Measurements from ENCODE around the gene MISP3. TPM values are rescaled to one million over a fixed set of nuclear protein-coding genes. Genes with fewer than 3 reads are reported as not detected.
A peak's percentile ranks its signal among the peaks of the same experiment; 100 is the strongest.

Gene MISP3
- total RNA-seq, 1 experiment from 2014 or later: 5.2 TPM

DNA sequence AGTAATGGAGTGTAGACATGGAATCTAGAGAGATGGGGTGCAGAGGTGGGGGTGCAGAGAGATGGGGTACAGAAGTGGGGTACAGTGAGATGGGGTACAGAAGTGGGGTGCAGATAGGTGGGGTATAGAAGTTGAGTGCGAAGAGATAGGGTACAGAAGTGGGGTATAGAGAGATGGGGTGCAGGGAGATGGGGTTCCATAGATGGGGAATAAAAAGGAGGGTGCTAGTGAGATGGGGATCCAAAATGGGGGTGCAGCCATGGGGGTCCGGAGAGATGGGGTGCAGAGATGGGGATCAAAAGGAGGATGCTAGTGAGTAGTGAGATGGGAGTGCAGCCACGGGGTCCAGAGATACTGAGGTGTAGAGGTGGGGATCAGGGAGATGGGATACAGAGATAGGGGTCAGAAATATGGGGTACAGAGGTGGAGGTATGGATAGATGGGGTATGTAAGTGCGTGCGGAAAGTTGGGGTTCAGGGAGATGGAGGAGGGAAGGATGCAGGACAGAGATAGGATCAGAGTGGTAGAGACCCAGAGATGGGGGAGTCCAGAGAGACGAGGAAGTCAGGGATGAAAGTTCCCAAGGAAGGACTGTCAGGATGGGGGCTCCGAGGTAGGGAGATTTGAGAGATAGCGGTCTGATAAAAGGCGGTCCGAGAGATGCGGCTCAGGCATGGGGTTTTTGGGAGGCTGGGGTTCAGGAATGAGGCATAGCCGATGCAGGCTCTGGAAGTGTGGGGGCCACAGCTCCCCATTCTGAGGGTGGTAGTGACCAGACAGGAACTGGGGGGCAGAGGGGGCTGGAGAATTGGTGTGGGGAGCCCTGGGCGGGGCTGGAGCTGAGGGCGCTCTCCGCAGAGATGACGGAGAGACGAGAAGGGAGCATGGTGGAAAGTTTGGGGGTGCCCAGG is 14.1 kb upstream of the MISP3 start:
- Histone ChIP-seq H3K4me3 (ENCODE audit: low read depth, low read length) (no peak overlapping the region), H3K9me3 (no peaks in the 10 kb centered on the region), H3K27me3 (replicated peaks; ENCODE audit: control insufficient read depth, insufficient read depth, low read length) (no peaks in the 10 kb centered on the region), H3K36me3 (ENCODE audit: control insufficient read depth, insufficient read depth, low read length) (no peaks in the 10 kb centered on the region; the same call in 1 of the 2 replicates), H3K4me1 (peaks cover 35% of the 10 kb centered on the region)
- Mint-ChIP-seq H3K4me1 (ENCODE audit: low read depth, unreplicated experiment) (peaks cover 14% of the 10 kb centered on the region), H3K9me3 (ENCODE audit: unreplicated experiment) (no peaks in the 10 kb centered on the region), H3K4me3 (ENCODE audit: unreplicated experiment) (no peak overlapping the region), H3K27me3 (ENCODE audit: insufficient read depth, unreplicated experiment) (no peaks in the 10 kb centered on the region), H3K27ac (ENCODE audit: unreplicated experiment) (peak overlapping the region; percentile 18), H3K36me3 (ENCODE audit: insufficient read depth, unreplicated experiment) (peaks cover 12% of the 10 kb centered on the region)
- BruUV-seq (replicated peaks): no TSS peak
- CTCF ChIA-PET: interaction anchor here (0.5 kb wide), 1 partner anchor 20 kb away, joined by 4 read pairs; no protein-coding TSS in a partner anchor
- POLR2A ChIA-PET: no interaction called here
- TF ChIP-seq CTCF (IDR thresholded peaks at IDR 0.05; ENCODE audit: insufficient read depth in 1 of 2, low read depth in 1 of 2, low read length in 1 of 2, severe bottlenecking in 1 of 2, unreplicated experiment in 1 of 2): no peak
- intact Hi-C loops (cut with micrococcal nuclease; ENCODE audit: unreplicated experiment): no loop called here
- no peak for DNase-seq

GRCh38 chr19:14059093-14059480 is 13.5 kb upstream of the MISP3 start:
- no peak for DNase-seq
- POLR2A ChIA-PET: no interaction called here
- peak overlapping the region; percentile 82 for H3K27ac Mint-ChIP-seq (ENCODE audit: unreplicated experiment)
- peaks cover 14% of the 10 kb centered on the region for H3K4me1 Mint-ChIP-seq (ENCODE audit: low read depth, unreplicated experiment)
- no peaks in the 10 kb centered on the region for H3K9me3 Mint-ChIP-seq (ENCODE audit: unreplicated experiment)
- no peak overlapping the region for H3K4me3 Mint-ChIP-seq (ENCODE audit: unreplicated experiment)
- no peaks in the 10 kb centered on the region; the same call in 1 of the 2 replicates for H3K36me3 ChIP-seq (ENCODE audit: control insufficient read depth, insufficient read depth, low read length)
- no peak for TF ChIP-seq CTCF (IDR thresholded peaks at IDR 0.05; ENCODE audit: insufficient read depth in 1 of 2, low read depth in 1 of 2, low read length in 1 of 2, severe bottlenecking in 1 of 2, unreplicated experiment in 1 of 2)
- no TSS peak for BruUV-seq (replicated peaks)
- no peaks in the 10 kb centered on the region for H3K9me3 ChIP-seq
- CTCF ChIA-PET: interaction anchor here (0.5 to 1.8 kb wide), 3 partner anchors 15 to 85 kb away, joined by 3 to 7 read pairs (median 4); no protein-coding TSS in a partner anchor
- intact Hi-C loops (cut with micrococcal nuclease; ENCODE audit: unreplicated experiment): no loop called here
- no peaks in the 10 kb centered on the region for H3K27me3 ChIP-seq (replicated peaks; ENCODE audit: control insufficient read depth, insufficient read depth, low read length)
- peaks cover 35% of the 10 kb centered on the region for H3K4me1 ChIP-seq
- peaks cover 12% of the 10 kb centered on the region for H3K36me3 Mint-ChIP-seq (ENCODE audit: insufficient read depth, unreplicated experiment)
- H3K4me3 ChIP-seq (ENCODE audit: low read depth, low read length): no peak overlapping the region
- no peaks in the 10 kb centered on the region for H3K27me3 Mint-ChIP-seq (ENCODE audit: insufficient read depth, unreplicated experiment)

DNA sequence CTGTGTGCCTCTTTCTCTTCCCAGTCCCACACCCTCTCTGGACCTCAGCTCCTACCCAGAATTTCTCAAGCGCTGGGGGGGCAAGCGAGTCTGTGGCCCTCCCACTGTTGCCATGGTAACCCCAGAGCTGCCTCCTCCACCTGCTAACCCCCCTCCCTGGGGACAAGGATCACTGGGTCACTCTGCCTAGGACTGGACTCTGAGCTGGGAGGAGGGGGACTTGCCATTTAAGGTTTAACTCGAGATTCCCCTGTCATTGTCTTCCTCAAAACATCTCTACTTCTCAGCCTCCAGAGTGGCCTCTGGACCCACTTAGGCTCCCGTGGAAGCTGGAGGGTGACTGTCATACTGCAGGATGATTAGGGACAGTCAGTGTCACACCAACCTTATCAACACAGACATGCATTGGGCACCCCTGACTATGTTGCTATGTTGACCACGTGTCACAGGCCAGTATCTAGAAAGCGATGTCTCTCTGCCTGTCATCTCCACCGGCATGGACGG is 12.9 kb upstream of the MISP3 start:
- CTCF ChIA-PET: interaction anchor here (0.6 to 1.8 kb wide), 3 partner anchors 14 to 109 kb away, joined by 3 to 7 read pairs (median 6); no protein-coding TSS in a partner anchor
- Mint-ChIP-seq H3K9me3 (ENCODE audit: unreplicated experiment) (no peaks in the 10 kb centered on the region), H3K27ac (ENCODE audit: unreplicated experiment) (peak overlapping the region; percentile 82), H3K27me3 (ENCODE audit: insufficient read depth, unreplicated experiment) (no peaks in the 10 kb centered on the region), H3K4me1 (ENCODE audit: low read depth, unreplicated experiment) (peaks cover 14% of the 10 kb centered on the region), H3K4me3 (ENCODE audit: unreplicated experiment) (no peak overlapping the region), H3K36me3 (ENCODE audit: insufficient read depth, unreplicated experiment) (peaks cover 9% of the 10 kb centered on the region)
- no TSS peak for BruUV-seq (replicated peaks)
- H3K4me1 ChIP-seq: peaks cover 35% of the 10 kb centered on the region
- H3K4me3 ChIP-seq (ENCODE audit: low read depth, low read length): no peak overlapping the region
- intact Hi-C loops (cut with micrococcal nuclease; ENCODE audit: unreplicated experiment): no loop called here
- H3K36me3 ChIP-seq (ENCODE audit: control insufficient read depth, insufficient read depth, low read length): no peaks in the 10 kb centered on the region; the same call in 1 of the 2 replicates
- H3K9me3 ChIP-seq: no peaks in the 10 kb centered on the region
- no peaks in the 10 kb centered on the region for H3K27me3 ChIP-seq (replicated peaks; ENCODE audit: control insufficient read depth, insufficient read depth, low read length)
- peak; percentile 64 to 73 for DNase-seq
- TF ChIP-seq CTCF (IDR thresholded peaks at IDR 0.05; ENCODE audit: insufficient read depth in 1 of 2, low read depth in 1 of 2, low read length in 1 of 2, severe bottlenecking in 1 of 2, unreplicated experiment in 1 of 2): no peak
- POLR2A ChIA-PET: no interaction called here
